ENCODE measurements around the gene CEL.
"Not testable (repeated sequence)": the region's sequence is repeated elsewhere in the genome, so short reads cannot be mapped to it uniquely, and the experiment has no call there.

CEL gene

GRCh38 chr9:133061764-133062145, at the start of gene CEL:
TSS of gene CEL (plus strand) at chr9:133061981. CDS start at chr9:133062003, 22 bp downstream.
- in situ Hi-C loops (cut with MboI; ENCODE audit: low sequenced_read_pairs) = not testable (repeated sequence)

- in situ Hi-C loops (cut with MboI; ENCODE audit: low sequenced_read_pairs) = no loop called here
Observed at GRCh38 chr9:133014696-133015095, 47.1 kb upstream of the CEL start.

- in situ Hi-C loops (cut with MboI; ENCODE audit: low sequenced_read_pairs) = no loop called here
Observed at GRCh38 chr9:133023117-133023890, 38.5 kb upstream of the CEL start.

- in situ Hi-C loops (cut with MboI; ENCODE audit: low sequenced_read_pairs) = no loop called here
Observed at GRCh38 chr9:133026426-133026825, 35.4 kb upstream of the CEL start.

GRCh38 chr9:133027134-133027533, 34.6 kb upstream of the CEL start:
- in situ Hi-C loops (cut with MboI; ENCODE audit: low sequenced_read_pairs) = no loop called here

- in situ Hi-C loops (cut with MboI; ENCODE audit: low sequenced_read_pairs) = no loop called here
Observed at GRCh38 chr9:133028221-133028620, 33.6 kb upstream of the CEL start.

DNA sequence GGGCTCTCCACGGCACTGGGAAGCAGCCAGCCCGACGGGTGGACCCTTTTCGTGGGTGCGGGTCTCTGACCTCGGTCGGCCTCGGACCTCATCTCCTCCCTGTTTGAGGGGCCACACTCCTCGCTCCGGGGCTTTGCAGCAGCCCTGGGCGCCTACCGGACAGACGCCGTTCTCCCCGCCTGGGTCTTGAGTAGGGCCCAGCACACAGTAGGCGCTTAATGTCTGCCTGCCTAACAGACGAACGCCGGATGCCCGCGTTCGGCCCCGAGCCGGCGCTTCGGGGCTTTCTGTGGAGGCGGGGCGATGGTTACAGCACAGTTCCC, 31.8 kb upstream of the CEL start:
- in situ Hi-C loops (cut with MboI; ENCODE audit: low sequenced_read_pairs) = no loop called here

DNA sequence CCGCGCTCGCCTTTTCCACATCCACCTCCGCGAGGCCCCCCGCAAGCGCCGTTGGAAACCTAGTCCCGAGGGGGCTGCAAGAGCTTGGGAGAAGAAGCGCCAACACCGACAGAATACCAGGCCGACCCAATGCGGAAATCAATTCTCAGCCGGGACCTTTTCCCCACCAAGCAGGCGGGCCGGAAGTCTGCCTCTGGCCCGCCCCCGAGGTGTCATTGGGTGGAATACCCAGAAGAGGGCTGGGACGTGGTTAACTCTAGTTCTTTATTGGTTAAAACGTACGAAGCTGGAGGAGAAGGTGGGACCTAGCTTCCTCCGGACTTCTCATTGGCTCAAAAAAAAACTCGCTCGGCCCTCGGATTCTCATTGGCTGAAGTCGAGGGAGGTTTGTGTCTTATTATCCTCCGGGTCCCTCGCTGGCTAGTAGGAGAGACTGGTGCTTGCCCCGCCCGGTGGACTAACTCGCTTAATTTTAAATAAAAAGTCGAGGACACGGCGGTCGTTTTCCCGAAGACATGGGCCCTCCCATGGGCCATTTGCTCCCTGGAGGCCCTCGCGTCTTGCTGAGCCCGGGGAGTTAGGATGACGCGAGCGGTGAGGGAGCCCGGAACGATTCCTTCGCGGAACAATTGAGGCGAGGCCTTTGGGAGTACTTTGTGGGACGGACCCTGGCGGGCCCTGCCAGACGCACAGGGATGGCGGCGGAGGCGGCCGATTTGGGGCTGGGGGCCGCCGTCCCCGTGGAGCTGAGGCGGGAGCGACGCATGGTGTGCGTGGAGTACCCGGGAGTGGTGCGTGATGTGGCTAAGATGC, 31.3 kb upstream of the CEL start, which contains the start of gene GTF3C5:
GTF3C5 (plus strand) TSS at position 681 of the 813 bp plus-strand sequence; CDS start at position 696, 15 bp downstream.
- in situ Hi-C loops (cut with MboI; ENCODE audit: low sequenced_read_pairs) = no loop called here

- in situ Hi-C loops (cut with MboI; ENCODE audit: low sequenced_read_pairs) = no loop called here
Observed at GRCh38 chr9:133031130-133031422, 30.7 kb upstream of the CEL start.

DNA sequence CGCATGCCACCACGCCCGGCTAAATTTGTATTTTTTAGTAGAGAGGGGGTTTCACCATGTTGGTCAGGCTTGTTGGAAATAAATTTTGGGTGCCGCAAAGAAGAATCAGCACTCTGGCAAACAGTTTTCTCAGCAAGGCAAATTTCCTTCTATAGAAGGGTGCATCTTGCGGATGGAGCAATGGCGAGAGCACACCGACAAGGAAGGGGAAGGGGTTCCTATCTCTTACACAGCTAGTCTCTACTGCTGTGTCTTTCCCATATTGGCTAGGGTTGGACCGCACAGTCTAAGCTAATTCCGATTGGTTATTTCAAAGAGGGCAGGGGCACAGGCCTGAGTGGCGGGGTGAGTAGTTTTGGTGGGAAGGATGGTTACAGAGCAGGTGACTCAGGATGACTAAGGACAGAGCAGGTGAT, 30.3 kb upstream of the CEL start:
- in situ Hi-C loops (cut with MboI; ENCODE audit: low sequenced_read_pairs) = no loop called here

- in situ Hi-C loops (cut with MboI; ENCODE audit: low sequenced_read_pairs) = no loop called here
Observed at GRCh38 chr9:133032171-133032570, 29.6 kb upstream of the CEL start.

GRCh38 chr9:133035669-133036068, 26.1 kb upstream of the CEL start:
- in situ Hi-C loops (cut with MboI; ENCODE audit: low sequenced_read_pairs) = no loop called here

DNA sequence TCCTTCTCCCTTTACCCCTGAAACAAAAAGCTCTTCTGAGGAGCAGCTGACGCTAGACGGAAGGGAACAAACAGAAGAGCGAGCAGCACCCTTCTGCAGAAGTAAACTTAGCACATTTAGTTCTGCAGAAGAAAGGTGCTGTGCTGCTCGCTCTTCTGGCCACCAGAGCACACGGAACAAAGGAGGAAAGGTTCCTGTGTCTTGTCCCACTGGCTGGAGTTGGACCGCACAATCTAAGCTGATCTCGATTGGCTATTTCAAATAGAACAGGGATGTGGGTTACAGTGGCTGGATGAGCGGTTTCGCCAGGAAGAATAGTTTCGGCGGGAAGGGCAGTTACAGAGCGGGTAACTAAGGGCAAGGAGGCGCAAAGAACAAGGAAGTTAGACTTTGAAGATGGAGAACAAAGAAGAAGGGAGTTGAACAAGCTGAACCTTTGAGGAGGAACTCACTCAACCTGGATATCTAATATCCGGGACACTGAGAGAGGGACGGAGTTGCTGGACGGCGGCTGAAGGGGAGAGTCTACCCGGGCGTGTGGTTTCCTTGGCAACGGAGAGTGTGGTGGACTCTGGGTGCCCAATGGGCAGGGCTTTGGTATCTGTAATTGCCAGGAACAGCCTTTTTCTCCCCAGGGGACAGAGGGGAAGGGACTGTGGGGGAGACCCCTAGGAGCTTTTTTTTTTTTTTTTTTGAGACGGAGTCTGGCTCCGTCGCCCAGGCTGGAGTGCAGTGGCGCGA, 23.8 kb upstream of the CEL start:
- in situ Hi-C loops (cut with MboI; ENCODE audit: low sequenced_read_pairs) = no loop called here

- in situ Hi-C loops (cut with MboI; ENCODE audit: low sequenced_read_pairs) = not testable (repeated sequence)
Observed at GRCh38 chr9:133040892-133041479, 20.8 kb upstream of the CEL start.

- in situ Hi-C loops (cut with MboI; ENCODE audit: low sequenced_read_pairs) = no loop called here
Observed at GRCh38 chr9:133041958-133042357, 19.8 kb upstream of the CEL start.

DNA sequence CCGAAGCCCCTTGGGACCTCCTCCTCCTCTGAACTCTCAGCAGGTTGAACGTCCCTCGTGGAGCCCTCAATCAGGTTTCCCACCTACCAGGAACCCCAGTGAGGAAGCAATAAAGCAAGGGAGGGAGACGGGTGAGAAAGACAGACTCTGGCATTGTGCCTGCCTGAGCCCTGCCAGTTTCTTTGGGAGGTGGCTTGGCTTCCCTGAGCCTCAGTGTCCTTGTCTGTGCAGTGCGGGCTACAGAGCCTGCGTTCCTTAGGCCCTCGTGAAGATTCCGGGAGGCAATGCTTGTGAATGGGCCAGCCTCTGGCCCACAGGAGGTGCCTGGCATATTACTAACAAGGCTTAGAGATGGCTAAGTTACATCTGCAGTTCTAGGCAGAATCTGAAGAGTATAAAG, 19.1 kb upstream of the CEL start:
- in situ Hi-C loops (cut with MboI; ENCODE audit: low sequenced_read_pairs) = no loop called here

DNA sequence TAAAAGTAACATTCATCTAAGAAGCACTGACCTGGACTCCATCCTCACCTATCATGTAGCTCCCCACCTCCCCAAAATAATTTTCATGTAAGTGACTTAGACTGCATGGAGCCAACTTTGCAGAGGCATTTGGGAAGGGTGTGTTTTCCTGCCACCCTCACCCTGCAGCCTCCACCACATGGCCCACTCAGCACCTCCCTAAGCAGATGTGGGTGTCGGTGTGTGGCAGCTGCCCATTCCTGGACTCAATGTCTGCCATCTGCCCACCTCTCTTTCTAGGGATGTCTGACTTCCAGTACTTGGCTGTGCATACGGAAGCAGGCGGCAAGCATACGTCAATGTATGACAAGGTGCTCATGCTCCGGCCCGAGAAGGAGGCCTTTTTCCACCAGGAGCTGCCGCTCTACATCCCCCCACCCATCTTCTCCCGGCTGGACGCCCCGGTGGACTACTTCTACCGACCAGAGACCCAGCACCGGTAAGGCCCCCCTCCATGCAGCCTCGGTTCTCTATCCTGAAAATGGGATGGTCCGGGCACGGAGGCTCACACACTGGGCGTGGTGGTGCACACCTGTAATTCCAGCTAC, 18.2 kb upstream of the CEL start:
- in situ Hi-C loops (cut with MboI; ENCODE audit: low sequenced_read_pairs) = no loop called here

DNA sequence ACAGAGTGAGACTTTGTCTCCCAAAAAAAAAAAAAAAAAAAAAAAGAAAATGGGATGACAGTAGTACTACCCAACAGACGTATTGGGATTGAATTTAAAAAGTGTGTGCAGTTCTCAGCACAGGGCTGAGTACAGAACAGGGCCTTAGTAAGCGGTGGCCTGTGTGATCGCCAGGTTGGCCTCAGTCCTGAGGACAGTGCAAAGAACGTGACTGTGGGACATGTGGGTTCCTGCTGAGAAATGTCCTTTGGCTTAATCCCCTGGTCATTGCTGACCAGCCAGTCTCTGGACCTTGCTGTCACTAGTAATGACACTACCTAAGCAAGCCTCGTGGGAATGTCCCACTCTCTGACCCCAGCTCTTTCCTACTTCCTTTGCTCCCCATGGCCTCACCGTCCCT, 17.7 kb upstream of the CEL start:
- in situ Hi-C loops (cut with MboI; ENCODE audit: low sequenced_read_pairs) = no loop called here

- in situ Hi-C loops (cut with MboI; ENCODE audit: low sequenced_read_pairs) = no loop called here
Observed at GRCh38 chr9:133044661-133045060, 17.1 kb upstream of the CEL start.

GRCh38 chr9:133045132-133045531, 16.6 kb upstream of the CEL start:
- in situ Hi-C loops (cut with MboI; ENCODE audit: low sequenced_read_pairs) = no loop called here
